Measurements from ENCODE around the gene MRPL16. TPM values are rescaled to one million over a fixed set of nuclear protein-coding genes. Genes with fewer than 3 reads are reported as not detected.
A peak's percentile ranks its signal among the peaks of the same experiment; 100 is the strongest.

Gene MRPL16
- total and polyA plus RNA-seq, 9 donors: 30.0 to 68.1 (median 38.5) TPM

GRCh38 chr11:59810911-59811259 is 307 bp upstream of the MRPL16 start:
- no peak for DNase-seq
- H3K36me3 ChIP-seq: no peaks in the 10 kb centered on the region
- intact Hi-C loops (cut with DNase I): no loop called here
- TF ChIP-seq POLR2A (IDR thresholded peaks at IDR 0.05): no peak
- TF ChIP-seq EP300 (IDR thresholded peaks at IDR 0.05): no peak
- no peak for TF ChIP-seq CTCF (IDR thresholded peaks at IDR 0.05)
- H3K4me3 ChIP-seq: peak overlapping the region; percentile 89
- H3K27me3 ChIP-seq: no peaks in the 10 kb centered on the region
- peak overlapping the region; percentile 23 to 58 for H3K27ac ChIP-seq
- 5 to 6% (median 5%) methylated on average over 8 of the region's 8 CpGs for WGBS, 3 donors
- peaks cover 5% of the 10 kb centered on the region for H3K4me1 ChIP-seq (ENCODE audit: insufficient read depth)
- H3K9me3 ChIP-seq: no peaks in the 10 kb centered on the region

GRCh38 chr11:59807047-59807610 is 3.4 kb downstream of the MRPL16 start:
- no peak for DNase-seq
- no peak overlapping the region for H3K4me3 ChIP-seq
- no peak for TF ChIP-seq POLR2A (IDR thresholded peaks at IDR 0.05)
- 76 to 78% (median 77%) methylated on average over 1 of the region's 1 CpG for WGBS, 3 donors
- H3K27ac ChIP-seq: no peak overlapping the region
- intact Hi-C loops (cut with DNase I): loop anchor here in 2 of 4 donors (10.0 kb wide), 2 partner anchors 52 to 272 kb away; partner anchors contain the start of gene STX3 (in 1 of the 2)
- no peaks in the 10 kb centered on the region for H3K4me1 ChIP-seq (ENCODE audit: insufficient read depth)
- no peaks in the 10 kb centered on the region for H3K36me3 ChIP-seq
- H3K9me3 ChIP-seq: no peaks in the 10 kb centered on the region
- H3K27me3 ChIP-seq: no peaks in the 10 kb centered on the region

GRCh38 chr11:59804061-59804460 is 6.5 kb downstream of the MRPL16 start:
- H3K27me3 ChIP-seq: no peaks in the 10 kb centered on the region
- no peak overlapping the region for H3K4me3 ChIP-seq
- H3K9me3 ChIP-seq: no peaks in the 10 kb centered on the region
- no peaks in the 10 kb centered on the region for H3K4me1 ChIP-seq (ENCODE audit: insufficient read depth)
- intact Hi-C loops (cut with DNase I): loop anchor here in 3 of 4 donors (5.0 to 10.0 kb wide), 3 partner anchors 49 to 269 kb away; partner anchors contain the start of gene STX3 (in 1 of the 3)
- DNase-seq: no peak
- no peak overlapping the region for H3K27ac ChIP-seq
- TF ChIP-seq POLR2A (IDR thresholded peaks at IDR 0.05) (no peak), EP300 (IDR thresholded peaks at IDR 0.05) (no peak), CTCF (IDR thresholded peaks at IDR 0.05) (no peak)
- WGBS, 3 donors: 92 to 98% (median 95%) methylated on average over 2 of the region's 2 CpGs
- no peaks in the 10 kb centered on the region for H3K36me3 ChIP-seq

- no peaks in the 10 kb centered on the region for H3K4me1 ChIP-seq (ENCODE audit: insufficient read depth)
- TF ChIP-seq POLR2A (IDR thresholded peaks at IDR 0.05): no peak
- TF ChIP-seq CTCF (IDR thresholded peaks at IDR 0.05): peak; percentile 38 to 60 (median 55)
- no peak for TF ChIP-seq EP300 (IDR thresholded peaks at IDR 0.05)
- DNase-seq: peak in 2 of 5 donors; percentile 16 to 24
- H3K27me3 ChIP-seq: no peaks in the 10 kb centered on the region
- no peaks in the 10 kb centered on the region for H3K9me3 ChIP-seq
- intact Hi-C loops (cut with DNase I): loop anchor here (2.0 to 10.0 kb wide), 4 partner anchors 48 to 268 kb away; partner anchors contain the start of gene STX3 (in 2 of the 4)
- H3K27ac ChIP-seq: no peak overlapping the region
- H3K4me3 ChIP-seq: no peak overlapping the region
- 30 to 50% (median 44%) methylated on average over 4 of the region's 4 CpGs for WGBS, 3 donors
- H3K36me3 ChIP-seq: no peaks in the 10 kb centered on the region
Measured at GRCh38 chr11:59802639-59803176, 7.9 kb downstream of the MRPL16 start.

Data from ovary (tissue), 9 donors.